OCI-LY1 (cell line): ENCODE results near the gene PLPP4.

Experiments used
- CTCF ChIP-seq: fragments of 200-600 bp; sonication (generic), shearing (Covaris generic); IDR thresholded peaks from 2 replicates; pipeline ENCODE4 v1.5.1; 2017; ENCODE audit warnings: mild to moderate bottlenecking, antibody characterized with exemption, low read length, moderate library complexity, mixed read lengths
- EZH2 ChIP-seq: fragments of 200-600 bp; sonication (generic), shearing (Covaris generic); IDR thresholded peaks from 2 replicates; pipeline ENCODE4 v1.8.0; 2017; ENCODE audit warnings: borderline replicate concordance, mixed run types, mild to moderate bottlenecking, antibody characterized with exemption, low read length, moderate library complexity, mixed read lengths

- no peak for TF ChIP-seq CTCF
- no peak for TF ChIP-seq EZH2
Measured at GRCh38 chr10:120542591-120542990, 85.6 kb downstream of the PLPP4 start.
